SK-N-SH (cell line): ENCODE results near the gene TMEM106C. TPM values are rescaled to one million over a fixed set of nuclear protein-coding genes. Genes with fewer than 3 reads are reported as not detected.
A peak's percentile ranks its signal among the peaks of the same experiment; 100 is the strongest.

Experiments used
- CTCF ChIA-PET: fragments of 300-600, 350-600 bp; formaldehyde crosslinking; extraction: SDS; loops from one replicate; lab custom pipeline; 2021; lab: Yijun Ruan, JAX
- POLR2A ChIA-PET: fragments of 350-600 bp; sonication (Branson Sonifier 250); formaldehyde crosslinking; extraction: SDS; loops from one replicate; lab custom pipeline; 2020; ENCODE audit warnings: antibody characterized with exemption, inconsistent platforms; lab: Yijun Ruan, JAX
- DNase-seq: peaks from one replicate; pipeline ENCODE4 v3.0.0; 2012
- H2AFZ ChIP-seq: fragments of 200-600 bp; sonication (generic); 2 replicates; pipeline ENCODE4 v1.8.1; 2016; ENCODE audit warnings: antibody characterized with exemption, mild to moderate bottlenecking, low read depth
- H3F3A ChIP-seq: fragments of 200-600 bp; sonication (generic); replicated peaks from 2 replicates; pipeline ENCODE3; 2016; ENCODE audit warnings: antibody characterized with exemption, mild to moderate bottlenecking; ENCODE audit not compliant: insufficient read depth
- H3K27ac ChIP-seq, 2 experiments: fragments of 200-500 bp in 1 of 2; fragments of 200-600 bp in 1 of 2; sonication (Bioruptor generic) in 1 of 2; sonication (generic), shearing (Covaris generic) in 1 of 2; 2 replicates each; pipeline versions ENCODE4 v1.5.1 to v1.6.1; 2014 to 2016; ENCODE audit warnings: low read depth in 2 of 2, inconsistent platforms in 1 of 2, low read length in 1 of 2, mild to moderate bottlenecking in 1 of 2, mixed read lengths in 1 of 2
- H3K27me3 ChIP-seq: fragments of 200-600 bp; sonication (generic), shearing (Covaris generic); 2 replicates; pipeline ENCODE4 v1.6.1; 2016; ENCODE audit warnings: mixed run types; ENCODE audit not compliant: insufficient read depth
- H3K36me3 ChIP-seq, 2 experiments: fragments of 200-500 bp in 1 of 2; fragments of 200-600 bp in 1 of 2; sonication (Bioruptor generic) in 1 of 2; sonication (generic) in 1 of 2; replicated peaks in 1 of 2; 2 replicates each; pipeline versions ENCODE3 to v1.5.1; 2014 to 2016; ENCODE audit warnings: low read length in 1 of 2, mild to moderate bottlenecking in 1 of 2; ENCODE audit not compliant: insufficient read depth in 2 of 2, control insufficient read depth in 1 of 2
- H3K4me1 ChIP-seq, 2 experiments: fragments of 200-500 bp in 1 of 2; fragments of 200-600 bp in 1 of 2; sonication (Bioruptor generic) in 1 of 2; sonication (generic), shearing (Covaris generic) in 1 of 2; 2 replicates each; pipeline versions ENCODE4 v1.5.1 to v1.6.1; 2014 to 2016; ENCODE audit warnings: low read depth in 1 of 2, low read length in 1 of 2, mixed run types in 1 of 2; ENCODE audit not compliant: insufficient read depth in 2 of 2, control insufficient read depth in 1 of 2
- H3K4me2 ChIP-seq: fragments of 200-600 bp; sonication (generic), shearing (Covaris generic); 2 replicates; pipeline ENCODE4 v1.6.1; 2017; ENCODE audit warnings: mixed run types
- H3K4me3 ChIP-seq, 2 experiments: fragments of 200-500 bp in 1 of 2; fragments of 200-600 bp in 1 of 2; sonication (Bioruptor generic) in 1 of 2; sonication (generic), shearing (Covaris generic) in 1 of 2; 2 replicates each; pipeline versions ENCODE4 v1.5.1 to v1.8.1; 2014 to 2016; ENCODE audit warnings: low read depth in 2 of 2, inconsistent platforms in 1 of 2, low read length in 1 of 2, mild to moderate bottlenecking in 1 of 2, mixed read lengths in 1 of 2, moderate library complexity in 1 of 2
- H3K79me2 ChIP-seq: fragments of 200-600 bp; sonication (generic); 2 replicates; pipeline ENCODE4 v1.8.1; 2017; ENCODE audit warnings: mild to moderate bottlenecking; ENCODE audit not compliant: insufficient read depth
- H3K9ac ChIP-seq: fragments of 200-600 bp; sonication (generic); 2 replicates; pipeline ENCODE4 v1.6.1; 2017; ENCODE audit warnings: mixed run types
- H3K9me2 ChIP-seq: fragments of 200-600 bp; sonication (generic); 2 replicates; pipeline ENCODE4 v1.6.1; 2017; ENCODE audit warnings: mixed run types
- H3K9me3 ChIP-seq: fragments of 200-600 bp; sonication (generic); 2 replicates; pipeline ENCODE4 v1.6.1; 2017; ENCODE audit warnings: mixed run types, mild to moderate bottlenecking, moderate library complexity
- H4K20me1 ChIP-seq: fragments of 200-600 bp; sonication (generic); 2 replicates; pipeline ENCODE4 v1.6.1; 2017; ENCODE audit warnings: mild to moderate bottlenecking, mixed run types; ENCODE audit not compliant: insufficient read depth
- CHD2 ChIP-seq: fragments of 150-350 bp; IDR thresholded peaks from 2 replicates; pipeline ENCODE4 v1.6.1; 2018; ENCODE audit warnings: low read length; ENCODE audit not compliant: partially characterized antibody
- EP300 ChIP-seq, 2 experiments: IDR thresholded peaks; 2 replicates each; pipeline versions ENCODE4 v1.4.0 to v1.6.1; 2012; ENCODE audit warnings: borderline replicate concordance in 1 of 2, low read depth in 1 of 2, low read length in 1 of 2
- FOXJ3 ChIP-seq: sonication (generic); formaldehyde crosslinking; IDR thresholded peaks from 2 replicates; pipeline ENCODE4 v1.5.1; 2020; ENCODE audit warnings: mild to moderate bottlenecking, missing genetic modification reagents
- GATA2 ChIP-seq: sonication (generic); formaldehyde crosslinking; IDR thresholded peaks from 2 replicates; pipeline ENCODE4 v1.5.0; 2020; ENCODE audit warnings: mild to moderate bottlenecking, missing genetic modification reagents
- IRF3 ChIP-seq: fragments of 150-350 bp; IDR thresholded peaks from 2 replicates; pipeline ENCODE4 v1.6.1; 2016; ENCODE audit warnings: mild to moderate bottlenecking, low read depth, low read length
- MEF2A ChIP-seq: IDR thresholded peaks from 2 replicates; pipeline ENCODE4 v1.4.0; 2012; ENCODE audit warnings: low read depth, borderline replicate concordance
- NFIC ChIP-seq: IDR thresholded peaks from 2 replicates; pipeline ENCODE4 v1.4.0; 2012; ENCODE audit warnings: borderline replicate concordance
- NRF1 ChIP-seq: IDR thresholded peaks from 2 replicates; pipeline ENCODE4 v1.6.1; 2012; ENCODE audit warnings: low read depth, mild to moderate bottlenecking, low read length
- POLR2AphosphoS5 ChIP-seq: IDR thresholded peaks from 2 replicates; pipeline ENCODE4 v1.6.1; 2012; ENCODE audit warnings: low read depth, low read length
- RXRA ChIP-seq: IDR thresholded peaks from 2 replicates; pipeline ENCODE4 v1.4.0; 2012; ENCODE audit warnings: low read depth, mild to moderate bottlenecking, borderline replicate concordance
- TAF1 ChIP-seq: IDR thresholded peaks from 2 replicates; pipeline ENCODE4 v1.6.1; 2012; ENCODE audit warnings: low read depth, mild to moderate bottlenecking, low read length, moderate library complexity, borderline replicate concordance
- ZBTB33 ChIP-seq: IDR thresholded peaks from 2 replicates; pipeline ENCODE4 v1.4.0; 2012; ENCODE audit warnings: low read depth, borderline replicate concordance
- WGBS: methylation state at CpG from one replicate; pipeline ENCODE4 v1.1.6; 2017; ENCODE audit warnings: low lambda C conversion rate; 5-methylcytosine and 5-hydroxymethylcytosine counted together
- polyA plus RNA-seq, 3 experiments: library from polyadenylated mRNA; depleted of rRNA; stranded (reverse); fragments of >200 nt; gene quantifications; 2 replicates each; pipeline ENCODE4 v1.2.3, GENCODE V29; 2012

The TMEM106C gene
- polyA plus RNA-seq, 1 of the 3 experiments (the other 2 are of a cell fraction): 133 TPM

DNA sequence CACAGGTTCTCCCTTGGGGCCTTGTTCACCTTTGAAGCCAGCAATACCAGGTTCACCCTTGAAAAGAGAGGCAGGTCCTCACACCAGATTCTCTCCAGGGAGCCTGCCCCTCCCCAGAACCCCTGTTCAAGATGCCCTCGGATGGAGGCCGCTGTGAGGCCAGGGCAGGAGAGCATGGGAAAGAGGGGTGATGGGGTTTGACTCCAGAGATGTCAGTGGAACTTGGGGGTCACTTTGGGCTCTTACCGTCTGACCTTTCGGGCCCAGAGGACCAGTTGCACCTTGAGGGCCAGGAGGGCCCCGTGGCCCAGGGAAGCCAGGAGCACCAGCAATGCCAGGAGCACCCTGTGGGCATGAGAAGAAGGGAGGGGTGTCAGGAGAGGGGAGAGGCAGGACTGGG lies 23.4 kb downstream of the TMEM106C start:
- ChIA-PET POLR2A (no interaction called here), CTCF (no interaction called here)
- H4K20me1 ChIP-seq: no peaks in the 10 kb centered on the region
- no peaks in the 10 kb centered on the region for H3K9me3 ChIP-seq
- H2AFZ ChIP-seq: no peak overlapping the region
- H3F3A ChIP-seq: no peaks in the 10 kb centered on the region
- H3K9ac ChIP-seq: no peak overlapping the region
- no peak overlapping the region for H3K4me2 ChIP-seq
- H3K36me3 ChIP-seq: no peaks in the 10 kb centered on the region
- H3K4me3 ChIP-seq: no peak overlapping the region
- no peaks in the 10 kb centered on the region for H3K79me2 ChIP-seq
- H3K27me3 ChIP-seq: no peaks in the 10 kb centered on the region; the same call in 1 of the 2 replicates
- no peak for DNase-seq
- no peaks in the 10 kb centered on the region for H3K9me2 ChIP-seq
- TF ChIP-seq GATA2 (CRISPR knock-in tag): no peak
- H3K4me1 ChIP-seq: peaks cover 0 to 32% of the 10 kb centered on the region in 2 experiments; a peak in 1 of 4 replicates
- no peak overlapping the region for H3K27ac ChIP-seq
- WGBS: 78% methylated on average over 5 of the region's 5 CpGs

GRCh38 chr12:47987411-47988072 lies 24.1 kb downstream of the TMEM106C start:
- H4K20me1 ChIP-seq: no peaks in the 10 kb centered on the region
- POLR2A ChIA-PET: no interaction called here
- H3K27me3 ChIP-seq: no peaks in the 10 kb centered on the region; the same call in 1 of the 2 replicates
- H3K9me2 ChIP-seq: no peaks in the 10 kb centered on the region
- no peak overlapping the region for H3K27ac ChIP-seq
- TF ChIP-seq FOXJ3 (no peak), RXRA (no peak)
- H2AFZ ChIP-seq: no peak overlapping the region
- no peaks in the 10 kb centered on the region for H3K79me2 ChIP-seq
- no peaks in the 10 kb centered on the region for H3K9me3 ChIP-seq
- no peak overlapping the region for H3K4me2 ChIP-seq
- H3K9ac ChIP-seq: no peak overlapping the region
- CTCF ChIA-PET: no interaction called here
- 80% methylated on average over 14 of the region's 14 CpGs for WGBS
- peaks cover 0 to 39% of the 10 kb centered on the region in 2 experiments; a peak in 2 of 4 replicates for H3K4me1 ChIP-seq
- no peak for DNase-seq
- H3K4me3 ChIP-seq: no peak overlapping the region
- no peaks in the 10 kb centered on the region for H3K36me3 ChIP-seq
- H3F3A ChIP-seq: no peaks in the 10 kb centered on the region

GRCh38 chr12:47988073-47989022 lies 25.0 kb downstream of the TMEM106C start:
- ChIA-PET POLR2A (no interaction called here), CTCF (interaction anchor here (0.8 kb wide), 1 partner anchor 36 kb away, joined by 3 read pairs; no protein-coding TSS in a partner anchor)
- Histone ChIP-seq H3K4me1 (peaks cover 0 to 43% of the 10 kb centered on the region in 2 experiments; a peak in 2 of 4 replicates), H3F3A (no peaks in the 10 kb centered on the region), H3K9me3 (no peaks in the 10 kb centered on the region), H3K9me2 (no peaks in the 10 kb centered on the region), H2AFZ (no peak overlapping the region), H3K4me3 (no peak overlapping the region), H4K20me1 (no peaks in the 10 kb centered on the region), H3K4me2 (0 out of 2 replicates have a peak overlapping the region, but pooled peaks have one; percentile 19), H3K36me3 (no peaks in the 10 kb centered on the region), H3K27ac (no peak overlapping the region), H3K27me3 (no peaks in the 10 kb centered on the region; the same call in 1 of the 2 replicates), H3K9ac (no peak overlapping the region), H3K79me2 (no peaks in the 10 kb centered on the region)
- DNase-seq: no peak
- 56% methylated on average over 14 of the region's 15 CpGs for WGBS
- no peak for TF ChIP-seq POLR2AphosphoS5
- no peak for TF ChIP-seq ZBTB33
- TF ChIP-seq IRF3: no peak
- TF ChIP-seq TAF1: no peak
- no peak for TF ChIP-seq CHD2
- no peak for TF ChIP-seq NRF1
- TF ChIP-seq EP300 (IDR thresholded peaks at IDR 0.05; ENCODE audit: borderline replicate concordance in 1 of 2, low read depth in 1 of 2, low read length in 1 of 2): no peak
- TF ChIP-seq MEF2A: no peak
- TF ChIP-seq NFIC: no peak
